ENCODE data around the gene TMEM163.
"Not testable (repeated sequence)": the region's sequence is repeated elsewhere in the genome, so short reads cannot be mapped to it uniquely, and the experiment has no call there.

Gene TMEM163

GRCh38 chr2:134723742-134724141, 4.9 kb upstream of the TMEM163 start:
- not testable (repeated sequence) for DNase-seq (ENCODE audit: low spot score)

GRCh38 chr2:134722728-134723127, 3.9 kb upstream of the TMEM163 start:
- DNase-seq (ENCODE audit: low spot score), result peak; percentile 41

- no peak for DNase-seq (ENCODE audit: low spot score)
Measured at GRCh38 chr2:134721596-134721995, 2.8 kb upstream of the TMEM163 start.

GRCh38 chr2:134718023-134718816, 580 bp downstream of the TMEM163 start:
- peak; percentile 54 for DNase-seq (ENCODE audit: low spot score)

- peak; percentile 44 for DNase-seq (ENCODE audit: low spot score)
Measured at GRCh38 chr2:134717286-134718022, 1.3 kb downstream of the TMEM163 start.

- DNase-seq (ENCODE audit: low spot score), result no peak
Measured at GRCh38 chr2:134716721-134717243, 2.0 kb downstream of the TMEM163 start.

GRCh38 chr2:134715932-134716643, 2.7 kb downstream of the TMEM163 start:
- DNase-seq (ENCODE audit: low spot score), result peak; percentile 11

GRCh38 chr2:134714228-134714627, 4.6 kb downstream of the TMEM163 start:
- DNase-seq (ENCODE audit: low spot score), result no peak

GRCh38 chr2:134713606-134714005, 5.2 kb downstream of the TMEM163 start:
- DNase-seq (ENCODE audit: low spot score), result no peak

- DNase-seq (ENCODE audit: low spot score), result no peak
Measured at GRCh38 chr2:134713176-134713575, 5.6 kb downstream of the TMEM163 start.

- no peak for DNase-seq (ENCODE audit: low spot score)
Measured at GRCh38 chr2:134712736-134713135, 6.1 kb downstream of the TMEM163 start.

GRCh38 chr2:134712299-134712698, 6.5 kb downstream of the TMEM163 start:
- no peak for DNase-seq (ENCODE audit: low spot score)

GRCh38 chr2:134711692-134712091, 7.1 kb downstream of the TMEM163 start:
- DNase-seq (ENCODE audit: low spot score), result no peak

- DNase-seq (ENCODE audit: low spot score), result no peak
Measured at GRCh38 chr2:134707330-134707676, 11.5 kb downstream of the TMEM163 start.

- DNase-seq (ENCODE audit: low spot score), result no peak
Measured at GRCh38 chr2:134706587-134707329, 12.0 kb downstream of the TMEM163 start.

- DNase-seq (ENCODE audit: low spot score), result peak; percentile 41
Measured at GRCh38 chr2:134705861-134706586, 12.8 kb downstream of the TMEM163 start.

GRCh38 chr2:134704173-134704572, 14.6 kb downstream of the TMEM163 start:
- no peak for DNase-seq (ENCODE audit: low spot score)

- no peak for DNase-seq (ENCODE audit: low spot score)
Measured at GRCh38 chr2:134703426-134703825, 15.4 kb downstream of the TMEM163 start.

GRCh38 chr2:134700730-134701129, 18.1 kb downstream of the TMEM163 start:
- no peak for DNase-seq (ENCODE audit: low spot score)

- DNase-seq (ENCODE audit: low spot score), result no peak
Measured at GRCh38 chr2:134694411-134694810, 24.4 kb downstream of the TMEM163 start.

All from iPS-NIHi11 (cell line).